ENCODE results near the gene S100A10. TPM values are rescaled to one million over a fixed set of nuclear protein-coding genes. Genes with fewer than 3 reads are reported as not detected.

Gene S100A10
- total RNA-seq, 2 experiments from 2014 or later = 208 to 220 TPM

- Mint-ChIP-seq H3K27ac (peak overlapping the region; percentile 47), H3K27me3 (no peaks in the 10 kb centered on the region), H3K36me3 (ENCODE audit: low read depth) (no peaks in the 10 kb centered on the region), H3K4me3 (no peak overlapping the region), H3K9me3 (no peaks in the 10 kb centered on the region), H3K4me1 (ENCODE audit: low read depth) (peaks cover 54% of the 10 kb centered on the region)
- ATAC-seq (no peak), DNase-seq (no peak)
- POLR2A ChIA-PET = no interaction called here
- TF ChIP-seq, protein P1, sequence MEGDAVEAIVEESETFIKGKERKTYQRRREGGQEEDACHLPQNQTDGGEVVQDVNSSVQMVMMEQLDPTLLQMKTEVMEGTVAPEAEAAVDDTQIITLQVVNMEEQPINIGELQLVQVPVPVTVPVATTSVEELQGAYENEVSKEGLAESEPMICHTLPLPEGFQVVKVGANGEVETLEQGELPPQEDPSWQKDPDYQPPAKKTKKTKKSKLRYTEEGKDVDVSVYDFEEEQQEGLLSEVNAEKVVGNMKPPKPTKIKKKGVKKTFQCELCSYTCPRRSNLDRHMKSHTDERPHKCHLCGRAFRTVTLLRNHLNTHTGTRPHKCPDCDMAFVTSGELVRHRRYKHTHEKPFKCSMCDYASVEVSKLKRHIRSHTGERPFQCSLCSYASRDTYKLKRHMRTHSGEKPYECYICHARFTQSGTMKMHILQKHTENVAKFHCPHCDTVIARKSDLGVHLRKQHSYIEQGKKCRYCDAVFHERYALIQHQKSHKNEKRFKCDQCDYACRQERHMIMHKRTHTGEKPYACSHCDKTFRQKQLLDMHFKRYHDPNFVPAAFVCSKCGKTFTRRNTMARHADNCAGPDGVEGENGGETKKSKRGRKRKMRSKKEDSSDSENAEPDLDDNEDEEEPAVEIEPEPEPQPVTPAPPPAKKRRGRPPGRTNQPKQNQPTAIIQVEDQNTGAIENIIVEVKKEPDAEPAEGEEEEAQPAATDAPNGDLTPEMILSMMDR (IDR thresholded peaks at IDR 0.05) = no peak
- intact Hi-C loops (cut with micrococcal nuclease) = no loop called here
- CTCF ChIA-PET = interaction anchor here (0.9 to 2.1 kb wide), 4 partner anchors 7 to 92 kb away, joined by 3 to 6 read pairs (median 3); no protein-coding TSS in a partner anchor
These were observed 50.8 kb downstream of the S100A10 start for GRCh38 chr1:151942882-151943281.

DNA sequence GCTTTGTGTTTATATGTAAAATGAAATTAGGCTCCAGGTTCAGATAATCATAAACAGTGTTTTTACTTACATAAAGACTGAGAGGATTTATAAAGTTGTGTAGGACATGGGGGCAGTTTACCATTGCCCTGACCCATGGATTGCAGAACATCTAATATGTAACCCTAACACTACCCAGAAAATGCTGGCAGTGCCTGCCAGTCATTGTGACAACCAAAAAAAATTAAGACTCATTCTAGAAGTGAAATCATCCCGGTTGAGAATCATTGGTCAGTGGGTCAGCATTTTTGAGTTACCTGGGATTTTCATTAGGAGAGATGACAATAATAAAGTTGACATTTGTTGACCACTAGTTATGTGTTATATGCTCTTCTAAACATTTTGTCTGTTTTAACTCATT, 53.1 kb downstream of the S100A10 start:
- no peak overlapping the region for H3K4me3 Mint-ChIP-seq
- no peak for DNase-seq
- peaks cover 40% of the 10 kb centered on the region for H3K4me1 Mint-ChIP-seq (ENCODE audit: low read depth)
- no peaks in the 10 kb centered on the region for H3K27me3 Mint-ChIP-seq
- H3K36me3 Mint-ChIP-seq (ENCODE audit: low read depth) = no peaks in the 10 kb centered on the region
- ChIA-PET CTCF (interaction anchor here (0.7 to 13.1 kb wide), 6 partner anchors 8 to 58 kb away, joined by 3 to 287 read pairs (median 5); partner anchors contain the start of gene S100A10), POLR2A (interaction anchor here (1.1 to 1.9 kb wide), 4 partner anchors 8 to 35 kb away, joined by 3 to 14 read pairs (median 6); no protein-coding TSS in a partner anchor)
- no peak for ATAC-seq
- peak overlapping the region; percentile 82 for H3K27ac Mint-ChIP-seq
- no peaks in the 10 kb centered on the region for H3K9me3 Mint-ChIP-seq
- intact Hi-C loops (cut with micrococcal nuclease) = no loop called here
- TF ChIP-seq, protein P1 (IDR thresholded peaks at IDR 0.05) = no peak

- no peak overlapping the region for H3K4me3 Mint-ChIP-seq
These were observed 53.9 kb downstream of the S100A10 start for GRCh38 chr1:151939779-151940178.

GRCh38 chr1:151939141-151939540, 54.5 kb downstream of the S100A10 start:
- CTCF ChIA-PET = interaction anchor here (0.8 to 13.1 kb wide), 5 partner anchors 12 to 95 kb away, joined by 3 to 287 read pairs (median 3); partner anchors contain the start of gene S100A10
- H3K9me3 Mint-ChIP-seq = no peaks in the 10 kb centered on the region
- no peaks in the 10 kb centered on the region for H3K36me3 Mint-ChIP-seq (ENCODE audit: low read depth)
- H3K27me3 Mint-ChIP-seq = peaks cover 1% of the 10 kb centered on the region
- H3K4me1 Mint-ChIP-seq (ENCODE audit: low read depth) = peaks cover 27% of the 10 kb centered on the region
- DNase-seq = no peak
- POLR2A ChIA-PET = no interaction called here
- no peak overlapping the region for H3K4me3 Mint-ChIP-seq
- no peak for ATAC-seq
- H3K27ac Mint-ChIP-seq = no peak overlapping the region
- intact Hi-C loops (cut with micrococcal nuclease) = no loop called here
- TF ChIP-seq, protein P1 (IDR thresholded peaks at IDR 0.05) = no peak

More at GRCh38 chr1:151939779-151940178, 53.9 kb downstream of the S100A10 start:
- H3K27me3 Mint-ChIP-seq = peaks cover 1% of the 10 kb centered on the region
- peaks cover 32% of the 10 kb centered on the region for H3K4me1 Mint-ChIP-seq (ENCODE audit: low read depth)
- H3K9me3 Mint-ChIP-seq = no peaks in the 10 kb centered on the region
- no peak for DNase-seq
- intact Hi-C loops (cut with micrococcal nuclease) = no loop called here
- no peak for ATAC-seq
- ChIA-PET POLR2A (no interaction called here), CTCF (interaction anchor here (0.7 to 13.1 kb wide), 6 partner anchors 9 to 94 kb away, joined by 3 to 287 read pairs (median 4); partner anchors contain the start of gene S100A10)
- TF ChIP-seq, protein P1 (IDR thresholded peaks at IDR 0.05) = no peak
- no peaks in the 10 kb centered on the region for H3K36me3 Mint-ChIP-seq (ENCODE audit: low read depth)
- no peak overlapping the region for H3K27ac Mint-ChIP-seq

GRCh38 chr1:151936653-151937052, 57.0 kb downstream of the S100A10 start:
- no peak for DNase-seq
- ChIA-PET POLR2A (interaction anchor here (1.3 kb wide), 1 partner anchor 9 kb away, joined by 7 read pairs; no protein-coding TSS in a partner anchor), CTCF (interaction anchor here (0.7 to 13.1 kb wide), 9 partner anchors 13 to 79 kb away, joined by 3 to 287 read pairs (median 5); partner anchors contain the start of genes S100A10 and THEM4)
- no peaks in the 10 kb centered on the region for H3K9me3 Mint-ChIP-seq
- peaks cover 1% of the 10 kb centered on the region for H3K27me3 Mint-ChIP-seq
- ATAC-seq = no peak
- no peak overlapping the region for H3K27ac Mint-ChIP-seq
- no peak overlapping the region for H3K4me3 Mint-ChIP-seq
- intact Hi-C loops (cut with micrococcal nuclease) = no loop called here
- H3K4me1 Mint-ChIP-seq (ENCODE audit: low read depth) = peaks cover 17% of the 10 kb centered on the region
- TF ChIP-seq, protein P1 (IDR thresholded peaks at IDR 0.05) = no peak
- no peaks in the 10 kb centered on the region for H3K36me3 Mint-ChIP-seq (ENCODE audit: low read depth)

Measured in activated CD8-positive, alpha-beta T cell treated with anti-CD3 and anti-CD28 coated beads for 36 hours (primary cell).